Progenitor cell of endocrine pancreas (in vitro differentiated cells): ENCODE measurements around the gene HAUS3. TPM values are rescaled to one million over a fixed set of nuclear protein-coding genes. Genes with fewer than 3 reads are reported as not detected.

Experiments used
- DNase-seq: peaks from one replicate; pipeline ENCODE4 v3.0.0; 2021; ENCODE audit warnings: low spot score; ENCODE audit not compliant: unreplicated experiment
- H3K27ac Mint-ChIP-seq: 2 replicates; pipeline ENCODE4 v1.8.0; 2021; ENCODE audit warnings: mild to moderate bottlenecking, moderate library complexity, mixed read lengths
- H3K27me3 Mint-ChIP-seq: 2 replicates; pipeline ENCODE4 v1.8.0; 2021; ENCODE audit warnings: mixed read lengths
- H3K36me3 Mint-ChIP-seq: 2 replicates; pipeline ENCODE4 v1.8.0; 2022; ENCODE audit warnings: mixed read lengths; ENCODE audit not compliant: insufficient read depth
- H3K4me1 Mint-ChIP-seq: 2 replicates; pipeline ENCODE4 v1.8.0; 2021; ENCODE audit warnings: low read depth, mixed read lengths
- H3K4me3 Mint-ChIP-seq: 2 replicates; pipeline ENCODE4 v1.8.0; 2021; ENCODE audit warnings: low read depth, mild to moderate bottlenecking, moderate library complexity, mixed read lengths
- H3K9me3 Mint-ChIP-seq: 2 replicates; pipeline ENCODE4 v1.8.0; 2021; ENCODE audit warnings: low read depth, mixed read lengths
- total RNA-seq: library from RNA; stranded (reverse); gene quantifications from 2 replicates; pipeline ENCODE4 v1.2.1, GENCODE V29; 2021
- TF ChIP-seq, protein P1 (sequence below): fragments of 200-600 bp; sonication (generic); IDR thresholded peaks from one replicate; pipeline ENCODE4 v1.5.0; 2021; ENCODE audit warnings: antibody characterized with exemption, mild to moderate bottlenecking; ENCODE audit not compliant: unreplicated experiment

HAUS3 gene
- total RNA-seq, 1 donor from 2014 or later, result 18.3 TPM

GRCh38 chr4:2274320-2275043 is 32.6 kb upstream of the HAUS3 start:
- H3K27ac Mint-ChIP-seq, result no peak overlapping the region
- no peaks in the 10 kb centered on the region for H3K9me3 Mint-ChIP-seq
- H3K4me3 Mint-ChIP-seq, result no peak overlapping the region
- H3K27me3 Mint-ChIP-seq, result peaks cover 5% of the 10 kb centered on the region
- TF ChIP-seq, protein P1, sequence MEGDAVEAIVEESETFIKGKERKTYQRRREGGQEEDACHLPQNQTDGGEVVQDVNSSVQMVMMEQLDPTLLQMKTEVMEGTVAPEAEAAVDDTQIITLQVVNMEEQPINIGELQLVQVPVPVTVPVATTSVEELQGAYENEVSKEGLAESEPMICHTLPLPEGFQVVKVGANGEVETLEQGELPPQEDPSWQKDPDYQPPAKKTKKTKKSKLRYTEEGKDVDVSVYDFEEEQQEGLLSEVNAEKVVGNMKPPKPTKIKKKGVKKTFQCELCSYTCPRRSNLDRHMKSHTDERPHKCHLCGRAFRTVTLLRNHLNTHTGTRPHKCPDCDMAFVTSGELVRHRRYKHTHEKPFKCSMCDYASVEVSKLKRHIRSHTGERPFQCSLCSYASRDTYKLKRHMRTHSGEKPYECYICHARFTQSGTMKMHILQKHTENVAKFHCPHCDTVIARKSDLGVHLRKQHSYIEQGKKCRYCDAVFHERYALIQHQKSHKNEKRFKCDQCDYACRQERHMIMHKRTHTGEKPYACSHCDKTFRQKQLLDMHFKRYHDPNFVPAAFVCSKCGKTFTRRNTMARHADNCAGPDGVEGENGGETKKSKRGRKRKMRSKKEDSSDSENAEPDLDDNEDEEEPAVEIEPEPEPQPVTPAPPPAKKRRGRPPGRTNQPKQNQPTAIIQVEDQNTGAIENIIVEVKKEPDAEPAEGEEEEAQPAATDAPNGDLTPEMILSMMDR, result no peak
- no peaks in the 10 kb centered on the region for H3K36me3 Mint-ChIP-seq
- no peak for DNase-seq
- peaks cover 10% of the 10 kb centered on the region for H3K4me1 Mint-ChIP-seq

DNA sequence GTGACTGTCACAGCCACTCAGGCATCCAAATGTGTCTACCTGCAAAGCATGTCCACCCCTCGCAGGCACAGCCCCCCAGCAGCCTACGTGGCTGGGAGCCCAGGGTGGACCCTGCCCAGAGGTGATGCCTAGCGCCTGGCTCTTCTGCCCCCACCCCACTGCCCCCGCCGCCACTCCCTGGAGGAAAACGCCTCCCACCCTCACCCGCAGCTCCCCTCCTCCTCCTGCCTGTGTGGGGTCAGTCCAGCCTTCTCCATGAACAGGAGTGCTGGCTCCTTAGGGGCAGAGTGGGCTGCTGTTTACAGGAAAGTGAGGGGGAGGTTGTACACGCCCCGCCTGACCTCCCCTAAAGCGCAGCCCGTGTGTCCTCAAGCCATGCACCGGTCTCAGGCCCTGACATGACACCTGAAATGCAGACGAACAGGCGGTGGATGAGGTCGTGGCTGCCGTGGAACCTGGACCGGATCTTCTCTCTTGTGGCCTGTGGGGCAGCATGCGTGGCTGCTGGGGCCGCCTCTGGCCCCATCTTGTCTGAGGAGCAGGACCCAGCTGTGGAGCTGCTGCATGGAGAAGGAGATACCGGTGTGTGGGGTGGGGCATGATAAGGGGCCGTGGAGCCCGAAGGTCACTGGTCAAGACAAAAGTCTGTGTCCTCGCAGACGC is 31.9 kb upstream of the HAUS3 start:
- no peak for DNase-seq
- TF ChIP-seq, protein P1, result no peak
- Mint-ChIP-seq H3K9me3 (no peaks in the 10 kb centered on the region), H3K27me3 (peaks cover 5% of the 10 kb centered on the region), H3K4me1 (peaks cover 10% of the 10 kb centered on the region), H3K4me3 (no peak overlapping the region), H3K36me3 (no peaks in the 10 kb centered on the region), H3K27ac (no peak overlapping the region)

- DNase-seq, result no peak
- no peak overlapping the region for H3K27ac Mint-ChIP-seq
- H3K4me1 Mint-ChIP-seq, result peaks cover 10% of the 10 kb centered on the region
- H3K36me3 Mint-ChIP-seq, result no peaks in the 10 kb centered on the region
- TF ChIP-seq, protein P1, result no peak
- peaks cover 5% of the 10 kb centered on the region for H3K27me3 Mint-ChIP-seq
- no peak overlapping the region for H3K4me3 Mint-ChIP-seq
- H3K9me3 Mint-ChIP-seq, result no peaks in the 10 kb centered on the region
Measured at GRCh38 chr4:2273221-2273620, 31.3 kb upstream of the HAUS3 start.

- no peak for DNase-seq
- H3K27me3 Mint-ChIP-seq, result peaks cover 5% of the 10 kb centered on the region
- no peak overlapping the region for H3K4me3 Mint-ChIP-seq
- peaks cover 10% of the 10 kb centered on the region for H3K4me1 Mint-ChIP-seq
- no peaks in the 10 kb centered on the region for H3K9me3 Mint-ChIP-seq
- no peak overlapping the region for H3K27ac Mint-ChIP-seq
- TF ChIP-seq, protein P1, result no peak
- H3K36me3 Mint-ChIP-seq, result no peaks in the 10 kb centered on the region
Measured at GRCh38 chr4:2272828-2273120, 30.9 kb upstream of the HAUS3 start.

- Mint-ChIP-seq H3K4me1 (peaks cover 10% of the 10 kb centered on the region), H3K4me3 (no peak overlapping the region), H3K27ac (no peak overlapping the region), H3K27me3 (peaks cover 5% of the 10 kb centered on the region), H3K9me3 (no peaks in the 10 kb centered on the region), H3K36me3 (no peaks in the 10 kb centered on the region)
- DNase-seq, result no peak
- TF ChIP-seq, protein P1, result no peak
Measured at GRCh38 chr4:2272026-2272827, 30.3 kb upstream of the HAUS3 start.
